ENCODE measurements around the gene MEG3. TPM values are rescaled to one million over a fixed set of nuclear protein-coding genes. Genes with fewer than 3 reads are reported as not detected.

Gene MEG3
- total RNA-seq, 1 experiment from 2014 or later: 338 TPM

DNA sequence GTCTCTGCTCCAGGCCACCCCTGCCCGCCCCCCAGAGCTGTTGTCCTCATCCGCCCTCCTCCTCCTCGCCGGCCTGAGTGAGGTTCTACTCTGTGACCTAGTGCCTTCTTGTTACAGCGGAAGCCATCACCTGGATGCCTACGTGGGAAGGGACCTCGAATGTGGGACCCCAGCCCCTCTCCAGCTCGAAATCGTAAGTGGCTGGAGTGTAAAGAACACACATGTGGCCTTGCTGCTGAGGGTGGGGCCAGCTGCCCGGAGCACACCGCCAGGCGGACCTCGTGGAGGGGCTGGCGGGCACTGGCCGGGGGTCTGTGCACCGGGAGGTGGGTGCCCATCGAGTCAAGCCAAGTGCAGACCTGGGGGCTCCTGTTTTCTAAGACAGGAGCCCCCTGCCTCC, 19.4 kb downstream of the MEG3 start (continued):
- TF ChIP-seq, protein P1, sequence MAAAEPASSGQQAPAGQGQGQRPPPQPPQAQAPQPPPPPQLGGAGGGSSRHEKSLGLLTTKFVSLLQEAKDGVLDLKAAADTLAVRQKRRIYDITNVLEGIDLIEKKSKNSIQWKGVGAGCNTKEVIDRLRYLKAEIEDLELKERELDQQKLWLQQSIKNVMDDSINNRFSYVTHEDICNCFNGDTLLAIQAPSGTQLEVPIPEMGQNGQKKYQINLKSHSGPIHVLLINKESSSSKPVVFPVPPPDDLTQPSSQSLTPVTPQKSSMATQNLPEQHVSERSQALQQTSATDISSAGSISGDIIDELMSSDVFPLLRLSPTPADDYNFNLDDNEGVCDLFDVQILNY (CRISPR knock-in tag; IDR thresholded peaks at IDR 0.05): no peak
- TF ChIP-seq, protein P2, sequence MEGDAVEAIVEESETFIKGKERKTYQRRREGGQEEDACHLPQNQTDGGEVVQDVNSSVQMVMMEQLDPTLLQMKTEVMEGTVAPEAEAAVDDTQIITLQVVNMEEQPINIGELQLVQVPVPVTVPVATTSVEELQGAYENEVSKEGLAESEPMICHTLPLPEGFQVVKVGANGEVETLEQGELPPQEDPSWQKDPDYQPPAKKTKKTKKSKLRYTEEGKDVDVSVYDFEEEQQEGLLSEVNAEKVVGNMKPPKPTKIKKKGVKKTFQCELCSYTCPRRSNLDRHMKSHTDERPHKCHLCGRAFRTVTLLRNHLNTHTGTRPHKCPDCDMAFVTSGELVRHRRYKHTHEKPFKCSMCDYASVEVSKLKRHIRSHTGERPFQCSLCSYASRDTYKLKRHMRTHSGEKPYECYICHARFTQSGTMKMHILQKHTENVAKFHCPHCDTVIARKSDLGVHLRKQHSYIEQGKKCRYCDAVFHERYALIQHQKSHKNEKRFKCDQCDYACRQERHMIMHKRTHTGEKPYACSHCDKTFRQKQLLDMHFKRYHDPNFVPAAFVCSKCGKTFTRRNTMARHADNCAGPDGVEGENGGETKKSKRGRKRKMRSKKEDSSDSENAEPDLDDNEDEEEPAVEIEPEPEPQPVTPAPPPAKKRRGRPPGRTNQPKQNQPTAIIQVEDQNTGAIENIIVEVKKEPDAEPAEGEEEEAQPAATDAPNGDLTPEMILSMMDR (IDR thresholded peaks at IDR 0.05): no peak
- no peak for TF ChIP-seq TP53 (CRISPR knock-in tag; IDR thresholded peaks at IDR 0.05)
- TF ChIP-seq CREM (CRISPR knock-in tag; IDR thresholded peaks at IDR 0.05): no peak
- TF ChIP-seq RELA (CRISPR knock-in tag; IDR thresholded peaks at IDR 0.05; ENCODE audit: borderline replicate concordance): no peak
- no peak for TF ChIP-seq OVOL2 (CRISPR knock-in tag; IDR thresholded peaks at IDR 0.05; ENCODE audit: borderline replicate concordance)
- TF ChIP-seq, protein P3, sequence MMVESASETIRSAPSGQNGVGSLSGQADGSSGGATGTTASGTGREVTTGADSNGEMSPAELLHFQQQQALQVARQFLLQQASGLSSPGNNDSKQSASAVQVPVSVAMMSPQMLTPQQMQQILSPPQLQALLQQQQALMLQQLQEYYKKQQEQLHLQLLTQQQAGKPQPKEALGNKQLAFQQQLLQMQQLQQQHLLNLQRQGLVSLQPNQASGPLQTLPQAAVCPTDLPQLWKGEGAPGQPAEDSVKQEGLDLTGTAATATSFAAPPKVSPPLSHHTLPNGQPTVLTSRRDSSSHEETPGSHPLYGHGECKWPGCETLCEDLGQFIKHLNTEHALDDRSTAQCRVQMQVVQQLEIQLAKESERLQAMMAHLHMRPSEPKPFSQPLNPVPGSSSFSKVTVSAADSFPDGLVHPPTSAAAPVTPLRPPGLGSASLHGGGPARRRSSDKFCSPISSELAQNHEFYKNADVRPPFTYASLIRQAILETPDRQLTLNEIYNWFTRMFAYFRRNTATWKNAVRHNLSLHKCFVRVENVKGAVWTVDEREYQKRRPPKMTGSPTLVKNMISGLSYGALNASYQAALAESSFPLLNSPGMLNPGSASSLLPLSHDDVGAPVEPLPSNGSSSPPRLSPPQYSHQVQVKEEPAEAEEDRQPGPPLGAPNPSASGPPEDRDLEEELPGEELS (CRISPR knock-in tag; IDR thresholded peaks at IDR 0.05): no peak
- no peak for TF ChIP-seq NR3C1 (CRISPR knock-in tag; conservative IDR thresholded peaks at IDR 0.05; ENCODE audit: low read depth)
- TF ChIP-seq SMAD4 (CRISPR knock-in tag; IDR thresholded peaks at IDR 0.05): no peak
- TF ChIP-seq ZBTB21 (CRISPR knock-in tag; IDR thresholded peaks at IDR 0.05; ENCODE audit: borderline replicate concordance): no peak
- TF ChIP-seq GABPB1 (CRISPR knock-in tag; IDR thresholded peaks at IDR 0.05): no peak
- no peak for TF ChIP-seq JAZF1 (CRISPR knock-in tag; IDR thresholded peaks at IDR 0.05)
- TF ChIP-seq, protein P4, sequence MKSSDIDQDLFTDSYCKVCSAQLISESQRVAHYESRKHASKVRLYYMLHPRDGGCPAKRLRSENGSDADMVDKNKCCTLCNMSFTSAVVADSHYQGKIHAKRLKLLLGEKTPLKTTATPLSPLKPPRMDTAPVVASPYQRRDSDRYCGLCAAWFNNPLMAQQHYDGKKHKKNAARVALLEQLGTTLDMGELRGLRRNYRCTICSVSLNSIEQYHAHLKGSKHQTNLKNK (CRISPR knock-in tag; IDR thresholded peaks at IDR 0.05): no peak

DNA sequence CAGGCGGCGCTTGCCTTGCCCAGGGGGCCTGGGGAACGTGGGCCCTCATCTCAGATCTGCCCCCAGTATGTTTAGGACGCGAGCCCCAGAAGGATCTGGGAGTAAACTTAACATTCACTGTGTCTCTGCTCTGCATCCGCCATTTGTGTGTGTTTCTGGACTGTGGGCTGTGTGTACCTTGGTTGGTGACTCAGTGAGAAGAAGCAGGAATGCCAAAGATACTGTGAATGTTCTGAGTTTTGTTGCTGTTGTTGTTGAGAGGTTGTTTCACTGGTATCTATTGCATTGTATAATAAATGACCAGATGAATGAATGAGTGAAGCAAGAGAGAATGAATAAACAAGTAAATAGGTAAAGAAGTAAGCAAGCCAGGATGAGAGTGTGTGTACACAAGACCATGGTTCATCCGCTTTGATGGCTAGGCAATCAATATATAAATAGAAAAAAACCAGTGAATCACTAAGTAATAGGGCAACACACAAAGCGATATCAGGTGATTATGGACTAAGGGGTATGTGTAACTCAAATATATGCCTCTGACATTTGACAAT, 20.5 kb downstream of the MEG3 start:
- Mint-ChIP-seq H3K36me3 (peaks cover 7% of the 10 kb centered on the region), H3K9me3 (no peaks in the 10 kb centered on the region), H3K4me1 (peaks cover 11% of the 10 kb centered on the region), H3K4me3 (no peak overlapping the region), H3K27me3 (ENCODE audit: low read depth) (no peaks in the 10 kb centered on the region), H3K27ac (no peak overlapping the region)
- ChIA-PET POLR2A (no interaction called here), CTCF (no interaction called here)
- DNase-seq (ENCODE audit: low spot score) (no peak), ATAC-seq (no peak)
- TF ChIP-seq, protein P5, sequence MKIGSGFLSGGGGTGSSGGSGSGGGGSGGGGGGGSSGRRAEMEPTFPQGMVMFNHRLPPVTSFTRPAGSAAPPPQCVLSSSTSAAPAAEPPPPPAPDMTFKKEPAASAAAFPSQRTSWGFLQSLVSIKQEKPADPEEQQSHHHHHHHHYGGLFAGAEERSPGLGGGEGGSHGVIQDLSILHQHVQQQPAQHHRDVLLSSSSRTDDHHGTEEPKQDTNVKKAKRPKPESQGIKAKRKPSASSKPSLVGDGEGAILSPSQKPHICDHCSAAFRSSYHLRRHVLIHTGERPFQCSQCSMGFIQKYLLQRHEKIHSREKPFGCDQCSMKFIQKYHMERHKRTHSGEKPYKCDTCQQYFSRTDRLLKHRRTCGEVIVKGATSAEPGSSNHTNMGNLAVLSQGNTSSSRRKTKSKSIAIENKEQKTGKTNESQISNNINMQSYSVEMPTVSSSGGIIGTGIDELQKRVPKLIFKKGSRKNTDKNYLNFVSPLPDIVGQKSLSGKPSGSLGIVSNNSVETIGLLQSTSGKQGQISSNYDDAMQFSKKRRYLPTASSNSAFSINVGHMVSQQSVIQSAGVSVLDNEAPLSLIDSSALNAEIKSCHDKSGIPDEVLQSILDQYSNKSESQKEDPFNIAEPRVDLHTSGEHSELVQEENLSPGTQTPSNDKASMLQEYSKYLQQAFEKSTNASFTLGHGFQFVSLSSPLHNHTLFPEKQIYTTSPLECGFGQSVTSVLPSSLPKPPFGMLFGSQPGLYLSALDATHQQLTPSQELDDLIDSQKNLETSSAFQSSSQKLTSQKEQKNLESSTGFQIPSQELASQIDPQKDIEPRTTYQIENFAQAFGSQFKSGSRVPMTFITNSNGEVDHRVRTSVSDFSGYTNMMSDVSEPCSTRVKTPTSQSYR (CRISPR knock-in tag; IDR thresholded peaks at IDR 0.05): no peak
- TF ChIP-seq, protein P6, sequence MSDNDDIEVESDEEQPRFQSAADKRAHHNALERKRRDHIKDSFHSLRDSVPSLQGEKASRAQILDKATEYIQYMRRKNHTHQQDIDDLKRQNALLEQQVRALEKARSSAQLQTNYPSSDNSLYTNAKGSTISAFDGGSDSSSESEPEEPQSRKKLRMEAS (CRISPR knock-in tag; IDR thresholded peaks at IDR 0.05): no peak
- TF ChIP-seq FOXJ3 (CRISPR knock-in tag; IDR thresholded peaks at IDR 0.05; ENCODE audit: borderline replicate concordance) (no peak), SMAD3 (CRISPR knock-in tag; IDR thresholded peaks at IDR 0.05; ENCODE audit: borderline replicate concordance) (no peak), SP1 (CRISPR knock-in tag; conservative IDR thresholded peaks at IDR 0.05) (no peak), ELF4 (CRISPR knock-in tag; IDR thresholded peaks at IDR 0.05; ENCODE audit: low read depth) (no peak), GRHL2 (CRISPR knock-in tag; IDR thresholded peaks at IDR 0.05; ENCODE audit: insufficient replicate concordance, severe bottlenecking) (no peak), ZNF671 (CRISPR knock-in tag; IDR thresholded peaks at IDR 0.05) (no peak), NFE2L1 (CRISPR knock-in tag; IDR thresholded peaks at IDR 0.05) (no peak), NR3C1 (CRISPR knock-in tag; conservative IDR thresholded peaks at IDR 0.05; ENCODE audit: low read depth) (no peak), NR2C2 (CRISPR knock-in tag; IDR thresholded peaks at IDR 0.05) (no peak), EMX1 (CRISPR knock-in tag; IDR thresholded peaks at IDR 0.05) (no peak), MXD4 (CRISPR knock-in tag; IDR thresholded peaks at IDR 0.05; ENCODE audit: borderline replicate concordance) (no peak)
- TF ChIP-seq, protein P7, sequence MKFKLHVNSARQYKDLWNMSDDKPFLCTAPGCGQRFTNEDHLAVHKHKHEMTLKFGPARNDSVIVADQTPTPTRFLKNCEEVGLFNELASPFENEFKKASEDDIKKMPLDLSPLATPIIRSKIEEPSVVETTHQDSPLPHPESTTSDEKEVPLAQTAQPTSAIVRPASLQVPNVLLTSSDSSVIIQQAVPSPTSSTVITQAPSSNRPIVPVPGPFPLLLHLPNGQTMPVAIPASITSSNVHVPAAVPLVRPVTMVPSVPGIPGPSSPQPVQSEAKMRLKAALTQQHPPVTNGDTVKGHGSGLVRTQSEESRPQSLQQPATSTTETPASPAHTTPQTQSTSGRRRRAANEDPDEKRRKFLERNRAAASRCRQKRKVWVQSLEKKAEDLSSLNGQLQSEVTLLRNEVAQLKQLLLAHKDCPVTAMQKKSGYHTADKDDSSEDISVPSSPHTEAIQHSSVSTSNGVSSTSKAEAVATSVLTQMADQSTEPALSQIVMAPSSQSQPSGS (CRISPR knock-in tag; IDR thresholded peaks at IDR 0.05; ENCODE audit: borderline replicate concordance, low read depth): no peak
- TF ChIP-seq, protein P8, sequence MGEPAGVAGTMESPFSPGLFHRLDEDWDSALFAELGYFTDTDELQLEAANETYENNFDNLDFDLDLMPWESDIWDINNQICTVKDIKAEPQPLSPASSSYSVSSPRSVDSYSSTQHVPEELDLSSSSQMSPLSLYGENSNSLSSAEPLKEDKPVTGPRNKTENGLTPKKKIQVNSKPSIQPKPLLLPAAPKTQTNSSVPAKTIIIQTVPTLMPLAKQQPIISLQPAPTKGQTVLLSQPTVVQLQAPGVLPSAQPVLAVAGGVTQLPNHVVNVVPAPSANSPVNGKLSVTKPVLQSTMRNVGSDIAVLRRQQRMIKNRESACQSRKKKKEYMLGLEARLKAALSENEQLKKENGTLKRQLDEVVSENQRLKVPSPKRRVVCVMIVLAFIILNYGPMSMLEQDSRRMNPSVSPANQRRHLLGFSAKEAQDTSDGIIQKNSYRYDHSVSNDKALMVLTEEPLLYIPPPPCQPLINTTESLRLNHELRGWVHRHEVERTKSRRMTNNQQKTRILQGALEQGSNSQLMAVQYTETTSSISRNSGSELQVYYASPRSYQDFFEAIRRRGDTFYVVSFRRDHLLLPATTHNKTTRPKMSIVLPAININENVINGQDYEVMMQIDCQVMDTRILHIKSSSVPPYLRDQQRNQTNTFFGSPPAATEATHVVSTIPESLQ (CRISPR knock-in tag; IDR thresholded peaks at IDR 0.05): no peak
